ENCODE data around the gene OBSL1. TPM values are rescaled to one million over a fixed set of nuclear protein-coding genes. Genes with fewer than 3 reads are reported as not detected.

Gene OBSL1
- total and polyA plus RNA-seq, 2 of the 4 experiments (the other 2 are of a cell fraction) = 21.5 to 51.2 TPM

DNA sequence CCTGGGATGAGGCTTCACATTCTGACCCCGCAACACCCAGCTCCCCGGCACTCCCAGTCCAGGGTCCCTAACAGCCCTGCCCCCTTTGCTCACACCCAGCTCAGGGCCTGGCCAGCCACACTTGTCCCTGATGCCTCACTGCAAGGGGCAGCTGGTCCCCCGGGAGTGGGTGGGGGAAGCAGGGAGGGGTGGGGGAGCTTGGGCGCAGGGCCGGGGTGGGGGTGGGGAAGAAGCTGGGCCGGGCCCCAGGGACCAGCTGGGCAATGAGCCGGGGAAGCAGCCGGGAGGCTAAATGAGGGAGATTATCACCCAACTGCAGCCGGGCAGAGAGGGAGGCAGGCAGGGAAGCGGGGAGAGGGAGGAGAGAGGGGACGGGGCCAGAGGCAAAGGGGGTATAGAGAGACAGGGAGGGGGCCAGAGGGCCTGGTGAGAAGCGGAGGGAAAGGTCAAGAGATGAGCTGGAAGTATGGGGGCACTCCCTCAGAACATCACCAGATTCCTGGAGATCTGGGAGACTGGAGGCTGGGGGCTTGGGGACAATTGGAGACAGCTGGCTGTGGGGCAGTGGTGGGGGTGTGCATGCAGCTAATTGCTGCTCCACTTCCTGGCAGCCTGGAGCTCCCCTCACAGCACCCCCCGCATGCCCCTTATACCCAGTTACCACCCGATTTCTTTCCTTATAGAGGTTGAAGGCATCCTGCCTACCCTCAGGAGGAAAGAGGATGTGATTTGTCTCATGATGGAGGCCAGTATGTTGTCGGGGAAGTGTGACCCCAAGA, 59.6 kb downstream of the OBSL1 start:
- no peak overlapping the region for H3K56ac ChIP-seq (ENCODE audit: extremely low read depth, insufficient read depth, low read length)
- H3K9me1 ChIP-seq (ENCODE audit: insufficient read depth, low read length) = no peaks in the 10 kb centered on the region
- WGBS, 2 experiments (ENCODE audit: extremely low coverage in 2 of 2, insufficient read length in 1 of 2) = 10% methylated on average over 4 of the region's 15 CpGs; no CpG with 5 or more reads in 1 of the 2 experiments
- ATAC-seq (ENCODE audit: low read depth) (no peak), DNase-seq (no peak)
- ChIA-PET POLR2A (ENCODE audit: unreplicated experiment) (no interaction called here), CTCF (interaction anchor here (0.7 to 1.6 kb wide), 3 partner anchors 10 to 66 kb away, joined by 3 to 6 read pairs (median 4); no protein-coding TSS in a partner anchor)
- dilution Hi-C loops (cut with HindIII; ENCODE audit: low sequenced_read_pairs, unreplicated experiment) = no loop called here
- H3K36me3 ChIP-seq (ENCODE audit: control insufficient read depth, insufficient read depth, low read length) = peaks cover 4% of the 10 kb centered on the region; the same call in 1 of the 2 replicates
- no peaks in the 10 kb centered on the region for H4K20me1 ChIP-seq (ENCODE audit: insufficient read depth, low read length)
- H2BK120ac ChIP-seq (ENCODE audit: low read depth, low read length) = no peak overlapping the region
- H2BK15ac ChIP-seq (ENCODE audit: low read depth, low read length) = no peak overlapping the region
- no peak overlapping the region for H3K14ac ChIP-seq (replicated peaks; ENCODE audit: low read depth, low read length)
- H2BK5ac ChIP-seq (ENCODE audit: low read depth, low read length, poor library complexity, severe bottlenecking) = no peak overlapping the region
- no peak overlapping the region for H3K9ac ChIP-seq (ENCODE audit: low read depth, low read length)
- peaks cover 8% of the 10 kb centered on the region; the same call in 1 of the 2 replicates for H3K4me1 ChIP-seq (ENCODE audit: control insufficient read depth, insufficient read depth, low read length)
- intact Hi-C loops (cut with micrococcal nuclease) = no loop called here
- H3K4ac ChIP-seq (ENCODE audit: low read depth, low read length) = no peak overlapping the region
- no peak overlapping the region for H2AK5ac ChIP-seq (ENCODE audit: low read depth, low read length)
- no peak overlapping the region for H4K8ac ChIP-seq (ENCODE audit: low read depth in 2 of 2, low read length in 2 of 2)
- H2AK9ac ChIP-seq (replicated peaks; ENCODE audit: low read depth, low read length, poor library complexity) = no peak overlapping the region
- H2AFZ ChIP-seq (replicated peaks; ENCODE audit: low read length, poor library complexity) = no peak overlapping the region
- H4K5ac ChIP-seq (ENCODE audit: low read depth, low read length) = no peak overlapping the region
- in situ Hi-C loops (cut with MboI; ENCODE audit: low sequenced_read_pairs) = no loop called here
- no TSS peak for BruUV-seq (replicated peaks)
- no peak overlapping the region for H3K4me2 ChIP-seq (ENCODE audit: low read depth, low read length)
- no peak for TF ChIP-seq SMC3 (IDR thresholded peaks at IDR 0.05; ENCODE audit: low read depth, low read length)
- no peak overlapping the region for H3K4me3 ChIP-seq (ENCODE audit: insufficient read depth, low read depth, low read length)
- no peak overlapping the region for H3K27ac ChIP-seq (ENCODE audit: insufficient read depth, low read length)
- H3K9me3 ChIP-seq (ENCODE audit: control insufficient read depth, insufficient read depth, low read length) = no peaks in the 10 kb centered on the region
- H2BK20ac ChIP-seq (ENCODE audit: low read depth, low read length) = no peak overlapping the region
- H3K79me1 ChIP-seq (ENCODE audit: low read depth in 1 of 2, low read length in 2 of 2) = no peaks in the 10 kb centered on the region
- no peak overlapping the region for H3K23ac ChIP-seq (ENCODE audit: low read depth, low read length)
- H3K18ac ChIP-seq (ENCODE audit: low read depth, low read length) = no peak overlapping the region
- H3K27me3 ChIP-seq (ENCODE audit: control insufficient read depth, insufficient read depth, low read length) = peaks cover 63% of the 10 kb centered on the region
- H4K91ac ChIP-seq (ENCODE audit: insufficient read depth, low read depth, low read length) = no peak overlapping the region
